HG02588 (cell line): ENCODE results near the gene ASXL1.
"Not testable (repeated sequence)": the region's sequence is repeated elsewhere in the genome, so short reads cannot be mapped to it uniquely, and the experiment has no call there.

Source experiments
- ATAC-seq: cut with Tn5 transposase; IDR thresholded peaks from one replicate; pipeline ENCODE4 v1.9.1; 2021; ENCODE audit warnings: mild to moderate bottlenecking, moderate library complexity; ENCODE audit not compliant: unreplicated experiment

The ASXL1 gene

DNA sequence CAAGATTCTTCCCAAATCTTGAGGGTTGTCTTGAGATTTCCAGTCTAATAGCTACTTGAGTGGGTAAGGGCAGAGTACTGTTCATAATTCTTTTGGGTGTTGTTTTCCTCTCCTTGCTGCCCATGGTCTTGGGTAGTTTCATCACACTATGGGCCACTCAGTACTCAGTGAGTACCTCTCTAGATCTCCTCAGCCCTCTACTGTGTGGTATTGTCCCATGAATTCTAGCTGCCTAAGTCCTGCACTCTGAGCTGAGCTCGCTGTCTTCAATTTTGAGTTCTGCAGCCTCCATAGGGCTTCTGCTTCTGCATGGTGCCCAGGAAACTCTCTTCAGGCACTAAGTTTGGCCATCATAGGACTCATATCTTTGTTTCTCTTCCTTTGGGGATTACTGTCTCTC is 42.3 kb downstream of the ASXL1 start:
- no peak for ATAC-seq

DNA sequence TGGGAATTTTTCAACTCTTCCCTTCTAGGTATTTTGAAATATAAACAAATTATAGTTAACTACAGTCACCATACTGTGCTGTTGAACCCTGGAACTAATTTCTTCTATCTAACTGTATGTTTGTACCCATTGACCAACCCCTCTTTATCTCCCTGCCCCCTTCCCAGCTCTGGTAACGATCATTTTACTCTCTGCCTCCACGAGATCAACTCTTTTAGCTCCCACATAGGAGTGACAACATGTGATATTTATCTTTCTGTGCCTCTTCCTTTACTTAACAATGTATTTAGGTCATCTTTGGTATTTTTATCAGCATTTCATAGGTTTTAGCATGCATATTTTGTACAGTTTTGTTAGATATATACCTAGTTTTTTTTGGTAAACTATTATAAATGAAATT is 45.9 kb downstream of the ASXL1 start:
- ATAC-seq = no peak

DNA sequence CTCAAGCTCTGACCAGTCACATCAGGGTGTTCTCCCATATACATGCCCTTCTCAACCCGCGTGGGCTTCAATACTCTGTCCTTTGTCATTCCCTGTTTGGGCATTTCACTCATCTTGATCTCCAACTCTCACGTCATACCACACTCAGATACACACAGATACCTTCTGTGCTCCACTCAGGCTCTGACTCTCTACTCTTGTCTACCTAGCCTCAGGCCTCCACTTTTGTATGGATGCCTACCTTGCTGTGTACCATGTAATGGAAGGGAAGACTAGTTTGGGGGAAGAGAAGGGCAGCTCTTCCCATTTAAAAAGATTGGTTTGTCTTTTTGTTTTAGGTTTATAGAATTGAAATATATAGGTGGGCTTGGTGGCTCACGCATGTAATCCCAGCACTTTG is 48.6 kb downstream of the ASXL1 start:
- no peak for ATAC-seq

DNA sequence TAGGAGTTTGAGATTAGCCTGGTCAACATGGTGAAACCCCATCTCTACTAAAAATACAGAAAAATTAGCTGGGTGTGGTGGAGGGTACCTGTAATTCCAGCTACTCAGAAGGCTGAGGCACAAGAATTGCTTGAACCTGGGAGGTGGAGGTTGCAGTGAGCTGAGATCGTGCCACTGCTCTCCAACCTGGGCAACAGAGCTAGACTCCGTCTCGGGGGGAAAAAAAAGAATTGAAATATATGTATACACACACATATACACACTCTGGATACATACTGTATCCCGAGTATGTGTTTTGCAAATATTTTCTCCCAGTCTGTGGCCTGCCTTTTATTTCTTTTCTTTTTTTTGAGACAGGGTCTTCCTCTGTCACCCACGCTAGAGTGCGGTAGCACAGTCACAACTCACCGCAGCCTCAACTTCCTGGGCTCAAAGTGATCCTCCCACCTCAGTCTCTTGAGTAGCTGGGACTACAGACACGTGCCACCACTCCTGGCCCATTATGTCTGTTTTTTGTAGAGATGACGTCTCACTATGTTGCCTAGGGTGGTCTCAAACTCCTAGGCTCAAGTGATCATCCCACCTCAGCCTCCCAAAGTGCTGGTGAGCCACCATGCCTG is 49.1 kb downstream of the ASXL1 start:
- ATAC-seq = not testable (repeated sequence)

DNA sequence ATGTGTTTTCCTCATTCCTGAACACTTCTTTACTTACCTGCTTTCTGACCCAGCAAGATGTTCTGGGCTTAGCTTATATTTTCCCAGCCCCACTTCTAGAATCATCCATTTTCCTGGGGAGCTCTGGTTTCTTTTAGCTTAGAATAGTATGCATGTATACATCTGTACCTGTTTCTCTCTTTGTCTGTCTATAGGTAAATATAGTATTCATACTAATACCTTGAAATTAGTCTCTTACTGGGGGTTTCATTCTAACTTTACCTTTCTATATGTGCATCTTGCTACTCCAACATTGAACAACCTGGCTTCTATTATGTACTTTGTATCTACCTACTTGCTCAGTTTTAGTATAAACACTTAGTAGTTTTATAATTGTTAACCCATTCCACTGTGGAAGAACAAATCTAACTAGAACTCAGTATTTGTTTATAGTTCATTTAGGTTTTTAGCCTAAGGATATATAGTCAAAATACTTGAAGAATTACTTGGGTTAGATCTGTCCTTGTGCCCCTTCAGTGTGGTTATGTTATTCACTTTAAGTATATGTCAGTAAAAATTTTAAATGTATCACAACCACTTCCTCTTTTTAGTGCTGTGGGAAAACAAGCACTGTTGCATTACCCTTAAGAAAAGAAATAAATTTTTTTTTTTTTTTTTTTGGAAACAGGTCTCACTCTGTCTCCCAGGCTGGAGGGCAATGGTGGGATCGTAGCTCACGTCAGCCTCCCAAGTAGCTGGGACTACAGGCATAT is 54.0 kb downstream of the ASXL1 start:
- ATAC-seq = no peak

DNA sequence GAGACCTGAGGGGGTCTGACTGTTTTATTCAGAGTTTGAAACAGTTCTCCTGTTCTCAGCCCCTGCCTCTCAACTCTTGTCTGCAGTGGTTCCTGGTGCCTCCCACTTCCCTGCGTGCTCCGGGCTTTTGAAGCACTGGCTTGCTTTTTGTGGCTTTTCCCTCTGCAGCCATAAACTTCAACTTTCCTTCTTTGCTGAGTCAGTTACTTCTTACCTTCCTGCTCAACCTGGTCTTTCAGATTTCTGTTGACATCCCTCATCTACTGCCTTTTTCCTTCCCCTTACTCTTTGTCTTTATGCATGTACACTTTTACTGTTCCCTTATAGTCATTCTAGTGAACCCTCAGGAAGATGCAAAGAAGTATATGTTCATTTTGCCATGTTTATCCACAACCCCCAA is 57.4 kb downstream of the ASXL1 start:
- no peak for ATAC-seq

DNA sequence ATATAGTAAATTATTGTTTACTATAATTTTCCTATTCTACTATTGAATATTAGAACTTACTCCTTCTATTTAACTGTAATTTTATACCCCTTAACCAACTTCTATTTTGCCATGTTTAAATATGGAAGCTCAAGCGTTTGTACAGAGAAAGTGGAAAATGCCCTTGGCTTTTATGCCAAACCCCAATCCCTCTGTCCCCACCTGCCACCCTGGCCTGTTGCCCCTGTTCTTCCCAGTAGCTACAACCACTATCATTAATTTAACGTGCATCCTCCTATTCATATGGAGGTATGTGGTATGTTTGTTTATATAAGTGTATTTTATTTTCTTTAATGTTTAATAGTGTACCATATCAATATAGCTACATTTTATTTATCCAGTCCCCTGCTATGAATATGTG is 58.1 kb downstream of the ASXL1 start:
- no peak for ATAC-seq

DNA sequence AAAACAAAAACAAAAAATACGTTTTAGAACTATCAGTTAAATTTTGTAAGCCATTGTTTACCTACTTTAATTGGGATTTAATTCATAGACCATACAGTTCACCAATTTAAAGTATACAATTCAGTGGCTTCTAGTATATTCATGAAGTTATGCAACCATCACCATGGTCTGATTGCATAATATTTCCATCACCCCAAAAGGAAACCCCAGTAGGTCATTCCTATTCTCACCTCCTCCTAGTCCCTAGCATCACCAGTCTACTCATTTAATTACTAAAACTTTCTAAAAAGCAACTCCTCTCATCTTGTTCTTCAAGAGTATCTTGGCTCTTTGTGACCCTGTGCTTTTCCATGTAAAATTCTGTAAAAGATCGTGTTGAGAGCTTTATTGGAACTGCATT is 60.2 kb downstream of the ASXL1 start:
- no peak for ATAC-seq

DNA sequence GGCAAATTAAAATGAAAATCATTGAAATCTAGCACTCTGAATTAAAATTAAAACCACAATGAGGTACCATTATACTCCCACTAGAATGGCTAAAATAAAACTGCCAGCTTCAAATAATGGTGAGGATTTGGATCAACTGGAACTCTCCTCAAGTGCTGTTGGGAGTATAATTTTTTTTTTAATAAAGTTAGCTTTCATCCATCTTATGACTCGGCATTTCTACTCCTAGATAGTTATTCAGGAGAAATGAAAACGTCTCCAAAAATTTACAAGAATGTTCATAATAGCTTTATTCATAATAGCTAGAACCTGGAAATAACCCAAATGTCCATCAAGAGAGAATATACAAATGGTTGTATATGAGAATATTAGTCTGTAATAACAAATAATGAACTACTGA is 63.2 kb downstream of the ASXL1 start:
- ATAC-seq = no peak

DNA sequence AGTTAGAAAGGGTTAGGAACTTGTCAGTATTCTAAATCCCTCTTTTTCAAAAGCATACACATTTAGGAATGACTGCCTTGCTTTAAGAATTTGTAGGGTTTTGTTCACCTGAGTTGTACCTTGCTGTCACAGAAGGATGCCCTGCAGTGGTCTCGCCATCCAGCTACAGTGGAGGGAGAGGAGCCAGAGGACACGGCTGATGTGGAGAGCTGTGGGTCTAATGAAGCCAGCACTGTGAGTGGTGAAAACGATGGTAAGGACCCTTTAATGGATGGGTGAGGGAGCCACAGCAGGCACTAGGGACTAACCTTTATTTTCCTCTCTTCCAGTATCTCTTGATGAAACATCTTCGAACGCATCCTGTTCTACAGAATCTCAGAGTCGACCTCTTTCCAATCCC is 69.9 kb downstream of the ASXL1 start:
- ATAC-seq = no peak

DNA sequence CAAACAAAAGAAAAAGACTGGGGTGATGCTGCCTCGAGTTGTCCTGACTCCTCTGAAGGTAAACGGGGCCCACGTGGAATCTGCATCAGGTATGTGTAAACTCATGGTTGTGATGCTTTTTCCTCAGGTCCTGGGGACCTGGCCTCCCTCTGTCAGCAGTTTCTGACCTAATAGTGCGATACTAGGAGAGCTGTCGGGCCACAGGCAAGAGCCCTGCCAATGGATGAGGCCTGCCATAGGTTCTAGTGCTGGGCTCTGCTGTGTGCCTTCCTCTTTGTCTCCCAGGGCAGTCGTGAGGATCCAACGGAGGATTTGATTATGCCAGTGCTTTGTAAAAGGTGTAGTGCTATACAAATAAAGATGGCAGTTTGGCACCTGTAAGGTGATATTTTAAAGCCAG is 71.2 kb downstream of the ASXL1 start:
- ATAC-seq = no peak

DNA sequence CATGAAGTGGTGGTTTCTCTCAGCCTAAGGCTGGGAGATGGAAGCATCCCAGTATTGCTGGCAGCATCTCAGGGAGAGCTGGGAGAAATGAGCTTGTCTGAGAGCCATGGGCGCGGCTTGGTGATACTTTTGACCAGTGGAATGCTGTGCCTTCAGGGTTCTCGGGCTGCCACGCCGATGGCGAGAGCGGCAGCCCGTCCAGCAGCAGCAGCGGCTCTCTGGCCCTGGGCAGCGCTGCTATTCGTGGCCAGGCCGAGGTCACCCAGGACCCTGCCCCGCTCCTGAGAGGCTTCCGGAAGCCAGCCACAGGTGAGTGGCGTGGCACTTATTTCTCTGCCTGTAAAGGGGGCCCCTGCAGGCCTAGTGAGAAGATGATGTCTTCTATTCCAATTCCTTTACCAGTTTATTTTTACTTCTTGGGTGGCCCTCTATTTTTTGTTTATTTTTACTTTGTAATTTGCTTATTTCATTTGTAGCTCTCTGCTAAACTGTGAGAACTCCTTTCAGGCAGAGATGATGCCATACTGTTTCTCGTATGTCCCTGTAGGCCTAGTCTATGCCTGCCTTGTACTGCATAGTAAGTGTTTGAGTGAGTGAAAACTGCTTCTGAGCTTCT is 71.7 kb downstream of the ASXL1 start:
- ATAC-seq = no peak

DNA sequence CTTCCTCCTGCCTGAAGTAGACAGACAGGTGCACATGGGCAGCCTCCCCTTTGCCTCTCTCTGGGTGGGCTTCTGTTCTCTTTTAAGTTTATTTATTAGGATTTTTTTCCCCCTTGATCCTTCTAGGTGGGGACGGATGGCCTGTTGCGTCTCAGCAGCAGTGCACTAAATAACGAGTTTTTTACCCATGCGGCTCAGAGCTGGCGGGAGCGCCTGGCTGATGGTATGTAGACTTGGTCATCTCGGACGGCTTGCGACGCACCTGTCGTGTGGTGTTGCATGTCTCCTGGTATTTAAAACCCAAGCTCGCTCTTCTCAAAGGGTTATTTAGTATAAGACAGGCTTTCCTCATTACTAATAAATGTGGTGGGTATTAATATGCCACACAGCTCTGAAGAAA is 73.3 kb downstream of the ASXL1 start:
- no peak for ATAC-seq

DNA sequence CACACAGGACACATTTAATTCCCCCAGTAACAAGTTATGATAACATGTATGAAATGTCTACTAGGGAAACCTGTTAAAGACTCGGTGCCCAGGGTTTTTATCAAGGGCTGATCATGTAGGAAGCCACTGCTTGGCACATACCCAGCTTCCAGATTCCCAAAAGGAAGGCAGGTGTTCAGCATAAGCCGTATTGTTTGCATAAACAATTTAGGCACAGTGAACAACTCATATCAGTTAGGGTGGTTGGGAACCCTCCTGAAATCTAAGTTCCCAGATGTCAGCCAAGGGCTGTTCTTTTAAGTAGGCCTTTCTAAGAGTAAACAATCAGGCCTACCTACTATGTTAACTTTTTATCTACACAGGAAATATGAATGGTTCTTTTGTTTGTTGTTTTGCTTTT is 74.1 kb downstream of the ASXL1 start:
- no peak for ATAC-seq

DNA sequence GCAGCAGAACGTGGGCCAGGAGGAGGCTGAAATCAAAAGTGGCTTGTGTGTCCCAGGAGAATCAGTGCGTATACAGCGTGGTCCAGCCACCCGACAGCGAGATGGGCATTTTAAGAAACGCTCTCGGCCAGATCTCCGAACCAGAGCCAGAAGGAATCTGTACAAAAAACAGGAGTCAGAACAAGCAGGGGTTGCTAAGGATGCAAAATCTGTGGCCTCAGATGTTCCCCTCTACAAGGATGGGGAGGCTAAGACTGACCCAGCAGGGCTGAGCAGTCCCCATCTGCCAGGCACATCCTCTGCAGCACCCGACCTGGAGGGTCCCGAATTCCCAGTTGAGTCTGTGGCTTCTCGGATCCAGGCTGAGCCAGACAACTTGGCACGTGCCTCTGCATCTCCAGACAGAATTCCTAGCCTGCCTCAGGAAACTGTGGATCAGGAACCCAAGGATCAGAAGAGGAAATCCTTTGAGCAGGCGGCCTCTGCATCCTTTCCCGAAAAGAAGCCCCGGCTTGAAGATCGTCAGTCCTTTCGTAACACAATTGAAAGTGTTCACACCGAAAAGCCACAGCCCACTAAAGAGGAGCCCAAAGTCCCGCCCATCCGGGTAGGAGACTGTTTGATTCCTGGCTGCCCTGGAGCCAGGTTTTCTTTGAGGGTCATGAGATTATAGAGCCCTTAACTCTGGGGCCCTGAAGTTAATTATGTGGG is 75.3 kb downstream of the ASXL1 start:
- ATAC-seq = no peak

DNA sequence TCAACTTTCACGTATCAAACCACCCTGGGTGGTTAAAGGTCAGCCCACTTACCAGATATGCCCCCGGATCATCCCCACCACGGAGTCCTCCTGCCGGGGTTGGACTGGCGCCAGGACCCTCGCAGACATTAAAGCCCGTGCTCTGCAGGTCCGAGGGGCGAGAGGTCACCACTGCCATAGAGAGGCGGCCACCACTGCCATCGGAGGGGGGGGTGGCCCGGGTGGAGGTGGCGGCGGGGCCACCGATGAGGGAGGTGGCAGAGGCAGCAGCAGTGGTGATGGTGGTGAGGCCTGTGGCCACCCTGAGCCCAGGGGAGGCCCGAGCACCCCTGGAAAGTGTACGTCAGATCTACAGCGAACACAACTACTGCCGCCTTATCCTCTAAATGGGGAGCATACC is 76.3 kb downstream of the ASXL1 start:
- ATAC-seq = no peak

DNA sequence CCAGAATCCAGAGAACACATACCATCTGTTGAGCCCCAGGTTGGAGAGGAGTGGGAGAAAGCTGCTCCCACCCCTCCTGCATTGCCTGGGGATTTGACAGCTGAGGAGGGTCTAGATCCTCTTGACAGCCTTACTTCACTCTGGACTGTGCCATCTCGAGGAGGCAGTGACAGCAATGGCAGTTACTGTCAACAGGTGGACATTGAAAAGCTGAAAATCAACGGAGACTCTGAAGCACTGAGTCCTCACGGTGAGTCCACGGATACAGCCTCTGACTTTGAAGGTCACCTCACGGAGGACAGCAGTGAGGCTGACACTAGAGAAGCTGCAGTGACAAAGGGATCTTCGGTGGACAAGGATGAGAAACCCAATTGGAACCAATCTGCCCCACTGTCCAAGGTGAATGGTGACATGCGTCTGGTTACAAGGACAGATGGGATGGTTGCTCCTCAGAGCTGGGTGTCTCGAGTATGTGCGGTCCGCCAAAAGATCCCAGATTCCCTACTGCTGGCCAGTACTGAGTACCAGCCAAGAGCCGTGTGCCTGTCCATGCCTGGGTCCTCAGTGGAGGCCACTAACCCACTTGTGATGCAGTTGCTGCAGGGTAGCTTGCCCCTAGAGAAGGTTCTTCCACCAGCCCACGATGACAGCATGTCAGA is 77.4 kb downstream of the ASXL1 start:
- no peak for ATAC-seq

DNA sequence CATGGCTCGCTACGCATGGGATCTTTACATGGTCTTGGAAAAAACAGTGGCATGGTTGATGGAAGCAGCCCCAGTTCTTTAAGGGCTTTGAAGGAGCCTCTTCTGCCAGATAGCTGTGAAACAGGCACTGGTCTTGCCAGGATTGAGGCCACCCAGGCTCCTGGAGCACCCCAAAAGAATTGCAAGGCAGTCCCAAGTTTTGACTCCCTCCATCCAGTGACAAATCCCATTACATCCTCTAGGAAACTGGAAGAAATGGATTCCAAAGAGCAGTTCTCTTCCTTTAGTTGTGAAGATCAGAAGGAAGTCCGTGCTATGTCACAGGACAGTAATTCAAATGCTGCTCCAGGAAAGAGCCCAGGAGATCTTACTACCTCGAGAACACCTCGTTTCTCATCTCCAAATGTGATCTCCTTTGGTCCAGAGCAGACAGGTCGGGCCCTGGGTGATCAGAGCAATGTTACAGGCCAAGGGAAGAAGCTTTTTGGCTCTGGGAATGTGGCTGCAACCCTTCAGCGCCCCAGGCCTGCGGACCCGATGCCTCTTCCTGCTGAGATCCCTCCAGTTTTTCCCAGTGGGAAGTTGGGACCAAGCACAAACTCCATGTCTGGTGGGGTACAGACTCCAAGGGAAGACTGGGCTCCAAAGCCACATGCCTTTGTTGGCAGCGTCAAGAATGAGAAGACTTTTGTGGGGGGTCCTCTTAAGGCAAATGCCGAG is 78.2 kb downstream of the ASXL1 start:
- no peak for ATAC-seq

DNA sequence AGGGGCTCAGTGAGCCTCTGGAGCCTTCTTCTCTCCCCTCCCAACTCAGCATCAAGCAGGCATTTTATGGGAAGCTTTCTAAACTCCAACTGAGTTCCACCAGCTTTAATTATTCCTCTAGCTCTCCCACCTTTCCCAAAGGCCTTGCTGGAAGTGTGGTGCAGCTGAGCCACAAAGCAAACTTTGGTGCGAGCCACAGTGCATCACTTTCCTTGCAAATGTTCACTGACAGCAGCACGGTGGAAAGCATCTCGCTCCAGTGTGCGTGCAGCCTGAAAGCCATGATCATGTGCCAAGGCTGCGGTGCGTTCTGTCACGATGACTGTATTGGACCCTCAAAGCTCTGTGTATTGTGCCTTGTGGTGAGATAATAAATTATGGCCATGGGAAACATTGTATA is 78.8 kb downstream of the ASXL1 start:
- ATAC-seq = no peak

DNA sequence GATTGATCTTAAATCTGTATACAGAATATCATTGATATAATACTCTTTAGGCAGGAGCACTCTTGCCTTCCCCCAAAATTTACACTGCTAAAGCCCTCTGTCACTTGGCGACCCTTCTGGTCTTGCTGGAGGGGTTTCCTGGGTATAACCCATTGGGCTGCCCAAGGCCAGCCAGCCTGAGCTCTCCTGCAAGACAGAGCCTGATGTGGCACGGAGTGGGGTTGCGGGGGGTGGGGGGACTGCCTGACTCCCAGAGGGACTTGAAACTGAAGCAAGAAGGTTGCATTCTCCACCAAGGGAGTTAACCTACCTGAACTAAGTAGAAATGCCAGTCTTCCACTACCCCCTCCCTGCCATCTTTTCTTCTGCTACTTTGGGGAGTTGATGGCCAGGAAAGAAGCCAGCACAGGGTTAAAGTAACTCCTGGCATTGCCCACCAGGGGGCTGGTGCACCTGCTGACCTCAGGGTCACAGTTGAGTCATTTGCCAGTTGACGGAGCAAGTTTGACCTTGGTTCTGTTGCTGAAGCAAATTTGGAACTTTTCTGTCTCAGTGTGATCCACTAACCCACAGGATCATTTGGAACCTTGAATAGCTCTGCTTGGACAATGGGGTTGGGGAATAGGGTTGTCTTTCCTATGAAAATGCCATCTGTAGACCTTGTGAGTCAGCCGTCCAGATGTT is 79.4 kb downstream of the ASXL1 start:
- no peak for ATAC-seq
